SK-N-SH (cell line): ENCODE data around the gene CCDC24. TPM values are rescaled to one million over a fixed set of nuclear protein-coding genes. Genes with fewer than 3 reads are reported as not detected.

Experiments
- CTCF ChIP-seq: fragments of 200-600 bp; sonication (generic); IDR thresholded peaks from 2 replicates; pipeline ENCODE4 v1.6.1; 2017; ENCODE audit warnings: antibody characterized with exemption, mild to moderate bottlenecking, moderate library complexity
- ELF1 ChIP-seq: IDR thresholded peaks from 2 replicates; pipeline ENCODE4 v1.4.0; 2012
- EP300 ChIP-seq, 2 experiments: IDR thresholded peaks; 2 replicates each; pipeline versions ENCODE4 v1.4.0 to v1.6.1; 2012; ENCODE audit warnings: borderline replicate concordance in 1 of 2, low read depth in 1 of 2, low read length in 1 of 2
- FOXJ3 ChIP-seq: sonication (generic); formaldehyde crosslinking; IDR thresholded peaks from 2 replicates; pipeline ENCODE4 v1.5.1; 2020; ENCODE audit warnings: mild to moderate bottlenecking, missing genetic modification reagents
- GATA2 ChIP-seq: sonication (generic); formaldehyde crosslinking; IDR thresholded peaks from 2 replicates; pipeline ENCODE4 v1.5.0; 2020; ENCODE audit warnings: mild to moderate bottlenecking, missing genetic modification reagents
- IRF3 ChIP-seq: fragments of 150-350 bp; IDR thresholded peaks from 2 replicates; pipeline ENCODE4 v1.6.1; 2016; ENCODE audit warnings: mild to moderate bottlenecking, low read depth, low read length
- JUND ChIP-seq: IDR thresholded peaks from 2 replicates; pipeline ENCODE4 v1.4.0; 2012
- MAX ChIP-seq: IDR thresholded peaks from 2 replicates; pipeline ENCODE4 v1.4.0; 2012; ENCODE audit warnings: low read depth
- MEF2A ChIP-seq: IDR thresholded peaks from 2 replicates; pipeline ENCODE4 v1.4.0; 2012; ENCODE audit warnings: low read depth, borderline replicate concordance
- MXI1 ChIP-seq: IDR thresholded peaks from 2 replicates; pipeline ENCODE4 v1.6.1; 2012; ENCODE audit warnings: mild to moderate bottlenecking, low read depth, low read length, improper control_type of control experiment
- PBX3 ChIP-seq: IDR thresholded peaks from 2 replicates; pipeline ENCODE4; 2012
- RAD21 ChIP-seq: IDR thresholded peaks from 2 replicates; pipeline ENCODE4 v1.6.1; 2012; ENCODE audit warnings: mild to moderate bottlenecking, low read length
- RCOR1 ChIP-seq: fragments of 150-350 bp; IDR thresholded peaks from 2 replicates; pipeline ENCODE4 v1.6.1; 2017; ENCODE audit warnings: antibody characterized with exemption, low read length
- RFX5 ChIP-seq: IDR thresholded peaks from 2 replicates; pipeline ENCODE4 v1.6.1; 2012; ENCODE audit warnings: mild to moderate bottlenecking, improper control_type of control experiment, low read length
- SMC3 ChIP-seq: IDR thresholded peaks from 2 replicates; pipeline ENCODE4 v1.6.1; 2012; ENCODE audit warnings: low read depth, low read length, improper control_type of control experiment
- TAF1 ChIP-seq: IDR thresholded peaks from 2 replicates; pipeline ENCODE4 v1.6.1; 2012; ENCODE audit warnings: low read depth, mild to moderate bottlenecking, low read length, moderate library complexity, borderline replicate concordance
- TCF12 ChIP-seq: IDR thresholded peaks from 2 replicates; pipeline ENCODE4 v1.4.0; 2012
- TEAD4 ChIP-seq: IDR thresholded peaks from 2 replicates; pipeline ENCODE4 v1.4.0; 2012; ENCODE audit warnings: mild to moderate bottlenecking, borderline replicate concordance; ENCODE audit not compliant: insufficient read depth
- USF2 ChIP-seq: fragments of 150-350 bp; IDR thresholded peaks from 2 replicates; pipeline ENCODE4 v1.6.1; 2017; ENCODE audit warnings: antibody characterized with exemption, low read length, low read depth, borderline replicate concordance
- YY1 ChIP-seq: IDR thresholded peaks from 2 replicates; pipeline ENCODE4 v1.4.0; 2012; ENCODE audit warnings: low read depth, mild to moderate bottlenecking
- polyA plus RNA-seq, 3 experiments: library from polyadenylated mRNA; depleted of rRNA; stranded (reverse); fragments of >200 nt; gene quantifications; 2 replicates each; pipeline ENCODE4 v1.2.3, GENCODE V29; 2012

CCDC24 gene
- polyA plus RNA-seq, 1 of the 3 experiments (the other 2 are of a cell fraction): 7.5 TPM

GRCh38 chr1:43969746-43970466 lies 21.5 kb upstream of the CCDC24 start, which contains the start of gene DPH2 (continued):
- TF ChIP-seq MXI1 (peak; percentile 99), RAD21 (no peak), MEF2A (no peak), TCF12 (no peak), PBX3 (no peak), TAF1 (peak; percentile 53; the same call in 1 of the 2 replicates), JUND (no peak), YY1 (peak; percentile 77; the same call in 1 of the 2 replicates), RCOR1 (no peak), FOXJ3 (no peak), CTCF (peak; percentile 26), SMC3 (no peak), TEAD4 (no peak), ELF1 (peak; percentile 80), IRF3 (peak; percentile 60), RFX5 (peak; percentile 39; the same call in 1 of the 2 replicates), MAX (peak; percentile 99), USF2 (no peak), GATA2 (CRISPR knock-in tag) (no peak), EP300 (IDR thresholded peaks at IDR 0.05; ENCODE audit: borderline replicate concordance in 1 of 2, low read depth in 1 of 2, low read length in 1 of 2) (no peak)
